Heart right ventricle (tissue), 16 donors: ENCODE results near the gene PID1. TPM values are rescaled to one million over a fixed set of nuclear protein-coding genes. Genes with fewer than 3 reads are reported as not detected.

Experiments used
- ATAC-seq, 8 donors: fragments of 200-7000 bp; cut with Tn5 transposase; one replicate each; pipeline ENCODE4 v1.9.1; 2020; ENCODE audit warnings: mild to moderate bottlenecking in 8 of 8, moderate library complexity in 8 of 8, moderate number of reproducible peaks in 1 of 8
- DNase-seq, 2 donors: peaks; one replicate each; pipeline ENCODE4 v3.0.0-alpha.2; 2020
- H3K27ac ChIP-seq, 10 donors: fragments of 200-600 bp; sonication (generic) in 2 of 10; one replicate each; pipeline versions ENCODE4 v1.5.0 to v1.8.0; 2020 to 2022; ENCODE audit warnings: mild to moderate bottlenecking in 3 of 10
- H3K27me3 ChIP-seq, 7 donors: fragments of 200-600 bp; one replicate each; pipeline ENCODE4 v1.8.0; 2021 to 2022; ENCODE audit warnings: mild to moderate bottlenecking in 2 of 7
- H3K36me3 ChIP-seq, 9 donors: fragments of 200-600 bp; sonication (generic) in 1 of 9; one replicate each; pipeline versions ENCODE4 v1.5.0 to v1.8.0; 2020 to 2022; ENCODE audit warnings: mild to moderate bottlenecking in 2 of 9
- H3K4me1 ChIP-seq, 9 donors: fragments of 200-600 bp; sonication (generic) in 1 of 9; one replicate each; pipeline versions ENCODE4 v1.5.0 to v1.8.0; 2020 to 2022; ENCODE audit warnings: mild to moderate bottlenecking in 4 of 9
- H3K4me3 ChIP-seq, 10 donors: fragments of 200-600 bp; sonication (generic) in 2 of 10; one replicate each; pipeline versions ENCODE4 v1.5.0 to v1.8.0; 2020 to 2022; ENCODE audit warnings: mild to moderate bottlenecking in 7 of 10, moderate library complexity in 2 of 10
- H3K9me3 ChIP-seq, 11 donors: fragments of 200-600 bp in 10 of 11; sonication (generic) in 2 of 11; one replicate each; pipeline versions ENCODE4 v1.5.0 to v1.8.0; 2013 to 2022; ENCODE audit warnings: mild to moderate bottlenecking in 2 of 11, control low read depth in 1 of 11, moderate library complexity in 1 of 11
- CTCF ChIP-seq, 9 donors: fragments of 200-600 bp; sonication (generic) in 2 of 9; IDR thresholded peaks; one replicate each; pipeline versions ENCODE4 v1.5.0 to v1.8.0; 2021 to 2022; ENCODE audit warnings: antibody characterized with exemption in 9 of 9, mild to moderate bottlenecking in 5 of 9, moderate library complexity in 1 of 9
- whole genome bisulfite sequencing, 2 donors: extraction: QIAGEN DNeasy Blood & Tissue Kit; methylation state at CpG; one replicate each; pipeline ENCODE4 v1.1.7; 2013; ENCODE audit warnings: inconsistent platforms in 1 of 2; 5-methylcytosine and 5-hydroxymethylcytosine counted together
- intact Hi-C, 10 donors: fragments of 100-400 bp; cut with DNase I; formaldehyde crosslinking; loops; one replicate each; pipeline versions ENCODE4 v1.11.1 to v1.14.2; 2022
- polyA plus RNA-seq, 2 donors: library from polyadenylated mRNA; stranded (reverse); fragments of 200-250 nt; gene quantifications; one replicate each; pipeline ENCODE4 v1.2.3, GENCODE V29; 2013
- total RNA-seq, 10 donors: library from RNA; stranded (reverse); fragmentation: NEBNext Ultra II Directional in 3 of 10; extraction: Animal tissue kit (Norgen Biotek cat#: 25700) in 3 of 10; gene quantifications; one replicate each; pipeline versions ENCODE4 v1.2.1 to v1.2.4, GENCODE V29; 2021 to 2023
- donor health status: Arrhythmogenic right ventricular cardiomyopathy.
- donor health status: ischemic (EF 13 %, LVEDD 7.1; RV severe dilation, severe dysfunction).
- donor health status: healthy with polysubstance abuse.
- donor health status: DM: no; HTN: yes; CAD: no.
- donor health status: DM: no; HTN: no; CAD: no.
- donor health status: ischemic (EF 25% LVEDD 6.9; RV normal size, moderate dysfunction).
- donor health status: ischemic (EF 25% LVEDD 5.7; RV mildly dilated, moderate dysfunction).
- donor health status: healthy.
- donor health status: DM: yes; HTN: yes; CAD: no.
- donor health status: Ischemic cardiomyopathy.
- donor health status: ischemic (EF 35%, LVEDD 5.7; RV mildly dilated, moderate dysfunction).
- donor health status: nonischemic (EF 11% LVEDD 7.7; RV severe dilation, severe dysfunction).
- donor health status: DM: yes; HTN: yes; CAD: no.
- donor health status: PGD.
- donor health status: ischemic (EF 29% LVEDD 5.4; RV normal size, mild dysfunction).
- donor health status: nonischemic (EF 23%, LVEDD 6.1; RV moderate dilation, normal function).

Gene PID1
- total and polyA plus RNA-seq, 12 donors, result 3.6 to 12.0 (median 6.1) TPM

DNA sequence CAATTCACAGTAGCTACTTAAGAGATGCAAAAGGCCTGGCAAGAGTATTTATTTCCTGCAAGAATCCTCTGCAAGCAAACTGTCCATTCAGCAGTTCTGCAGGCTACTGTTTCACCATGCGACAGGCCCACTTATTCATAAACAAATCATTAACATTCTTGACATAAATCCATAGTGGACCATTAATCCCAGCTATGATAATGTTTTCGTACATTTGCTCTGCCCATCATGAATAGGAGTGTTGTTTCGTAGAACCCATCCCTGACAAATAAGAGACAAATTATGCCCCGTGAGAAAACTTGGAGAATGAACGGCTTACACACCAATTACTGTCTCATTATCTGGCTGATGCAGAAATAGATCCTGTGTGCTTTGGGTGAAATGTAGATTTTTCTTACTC, 65.4 kb downstream of the PID1 start:
- no peak for TF ChIP-seq CTCF (IDR thresholded peaks at IDR 0.05)
- Histone ChIP-seq H3K36me3 (no peaks in the 10 kb centered on the region), H3K27ac (no peak overlapping the region), H3K9me3 (peaks cover 0 to 11% (median 0%) of the 10 kb centered on the region in 11 donors), H3K4me3 (no peak overlapping the region), H3K27me3 (no peaks in the 10 kb centered on the region), H3K4me1 (no peaks in the 10 kb centered on the region)
- intact Hi-C loops, result no loop called here
- WGBS, 2 donors, result 72% methylated on average over 5 of the region's 5 CpGs
- ATAC-seq (no peak), DNase-seq (no peak)

GRCh38 chr2:229202646-229203045, 68.4 kb downstream of the PID1 start:
- WGBS, 2 donors, result 92 to 97% methylated on average over 1 of the region's 1 CpG
- Histone ChIP-seq H3K27me3 (no peaks in the 10 kb centered on the region), H3K4me1 (no peaks in the 10 kb centered on the region), H3K4me3 (no peak overlapping the region), H3K36me3 (no peaks in the 10 kb centered on the region), H3K27ac (no peak overlapping the region), H3K9me3 (no peaks in the 10 kb centered on the region)
- ATAC-seq (no peak), DNase-seq (no peak)
- no peak for TF ChIP-seq CTCF (IDR thresholded peaks at IDR 0.05)
- intact Hi-C loops, result no loop called here

DNA sequence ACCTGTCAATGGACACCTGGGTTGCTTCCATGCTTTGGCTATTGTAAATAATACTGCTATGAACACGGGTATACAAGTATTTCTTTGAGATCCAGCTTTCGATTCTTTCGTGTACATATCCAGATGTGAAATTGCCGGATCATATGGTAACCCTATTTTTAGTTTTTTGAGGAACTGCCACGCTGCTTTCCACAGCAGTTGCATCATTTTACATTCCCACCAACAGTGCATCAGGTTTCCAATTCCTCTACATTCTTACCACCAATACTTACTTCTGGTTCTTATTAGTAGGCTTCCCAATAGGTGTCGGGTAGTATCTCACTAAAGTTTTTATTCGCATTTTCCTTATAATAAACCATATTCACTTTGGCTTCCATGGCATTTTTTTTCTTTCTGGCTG, 69.6 kb downstream of the PID1 start:
- Histone ChIP-seq H3K36me3 (no peaks in the 10 kb centered on the region), H3K4me3 (no peak overlapping the region), H3K4me1 (no peaks in the 10 kb centered on the region), H3K9me3 (no peaks in the 10 kb centered on the region), H3K27me3 (no peaks in the 10 kb centered on the region), H3K27ac (no peak overlapping the region)
- ATAC-seq (no peak), DNase-seq (no peak)
- intact Hi-C loops, result no loop called here
- 81 to 82% methylated on average over 7 of the region's 7 CpGs for WGBS, 2 donors
- no peak for TF ChIP-seq CTCF (IDR thresholded peaks at IDR 0.05)

GRCh38 chr2:229199267-229199666, 71.8 kb downstream of the PID1 start:
- H3K4me3 ChIP-seq, result no peak overlapping the region
- TF ChIP-seq CTCF (IDR thresholded peaks at IDR 0.05), result no peak
- ATAC-seq, result no peak
- no peaks in the 10 kb centered on the region for H3K9me3 ChIP-seq
- DNase-seq, result no peak
- WGBS, 2 donors, result 61 to 81% methylated on average over 2 of the region's 2 CpGs
- no peaks in the 10 kb centered on the region for H3K36me3 ChIP-seq
- no peaks in the 10 kb centered on the region for H3K4me1 ChIP-seq
- no peak overlapping the region for H3K27ac ChIP-seq
- intact Hi-C loops, result no loop called here
- H3K27me3 ChIP-seq, result no peaks in the 10 kb centered on the region

DNA sequence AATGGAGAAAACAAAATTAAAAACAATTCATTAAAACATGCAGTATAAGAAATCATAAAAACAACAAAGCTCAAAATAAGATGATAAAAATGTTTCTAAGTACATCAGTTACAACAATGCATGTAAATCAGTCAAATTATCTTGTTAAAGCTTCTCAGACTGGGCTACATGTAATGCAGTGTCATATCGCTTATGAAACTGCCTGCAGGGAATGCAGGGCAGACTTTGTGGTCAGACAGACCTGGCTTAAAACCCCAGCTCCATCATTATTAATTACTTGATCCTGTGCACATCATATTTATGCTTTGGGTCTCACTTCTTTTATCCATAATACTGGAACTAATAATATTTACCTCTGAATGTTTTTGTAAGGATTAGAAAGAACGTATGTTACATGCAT, 74.6 kb downstream of the PID1 start:
- Histone ChIP-seq H3K36me3 (no peaks in the 10 kb centered on the region), H3K27me3 (no peaks in the 10 kb centered on the region), H3K4me1 (no peaks in the 10 kb centered on the region), H3K4me3 (no peak overlapping the region), H3K27ac (no peak overlapping the region), H3K9me3 (no peaks in the 10 kb centered on the region)
- no peak for ATAC-seq
- 76 to 78% methylated on average over 2 of the region's 2 CpGs for WGBS, 2 donors
- no peak for DNase-seq
- intact Hi-C loops, result no loop called here
- no peak for TF ChIP-seq CTCF (IDR thresholded peaks at IDR 0.05)
